ENCODE measurements around the gene ATP5F1B.
A peak's percentile ranks its signal among the peaks of the same experiment; 100 is the strongest.
"Not testable (repeated sequence)": the region's sequence is repeated elsewhere in the genome, so short reads cannot be mapped to it uniquely, and the experiment has no call there.

ATP5F1B gene

DNA sequence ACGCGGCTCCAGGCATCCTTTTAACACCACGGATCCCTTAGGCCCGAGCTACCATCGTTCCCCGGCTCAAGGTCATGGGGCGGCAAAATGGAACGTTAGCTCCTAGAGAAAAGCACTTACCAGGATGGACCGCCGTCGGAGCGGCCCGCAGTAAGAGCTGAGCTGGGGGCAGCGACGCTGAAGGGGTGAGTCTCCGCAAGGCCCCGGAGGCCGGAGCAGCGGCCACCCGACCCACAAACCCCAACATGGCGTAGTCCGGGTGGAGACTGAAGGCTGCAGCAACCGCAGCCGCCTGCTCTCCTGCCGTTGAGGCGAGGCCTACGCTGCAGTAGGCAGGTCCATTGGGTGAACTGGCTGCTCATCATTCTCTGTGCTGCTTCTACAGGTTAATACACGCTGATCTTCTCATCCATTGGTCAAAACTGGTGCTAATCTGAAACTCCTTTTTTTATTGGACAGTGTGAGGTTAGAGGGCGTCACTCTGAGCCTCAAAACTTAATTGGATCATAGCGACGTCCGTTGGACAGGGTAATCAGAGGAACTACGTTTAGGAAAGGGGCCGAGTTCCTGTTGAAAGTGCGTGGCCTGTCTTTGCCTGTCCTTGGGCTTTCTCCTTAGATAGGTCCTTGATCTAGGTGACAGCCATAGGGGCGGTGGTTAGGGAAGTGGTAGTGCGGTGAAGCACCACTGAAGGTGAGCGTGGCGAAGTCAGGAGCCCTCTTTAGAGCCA is at the start of gene ATP5F1B:
TSS of gene ATP5F1B (minus strand) at position 268 of the 730 bp plus-strand sequence. CDS start at position 247, 21 bp downstream.
- peak; percentile 94 for DNase-seq

DNA sequence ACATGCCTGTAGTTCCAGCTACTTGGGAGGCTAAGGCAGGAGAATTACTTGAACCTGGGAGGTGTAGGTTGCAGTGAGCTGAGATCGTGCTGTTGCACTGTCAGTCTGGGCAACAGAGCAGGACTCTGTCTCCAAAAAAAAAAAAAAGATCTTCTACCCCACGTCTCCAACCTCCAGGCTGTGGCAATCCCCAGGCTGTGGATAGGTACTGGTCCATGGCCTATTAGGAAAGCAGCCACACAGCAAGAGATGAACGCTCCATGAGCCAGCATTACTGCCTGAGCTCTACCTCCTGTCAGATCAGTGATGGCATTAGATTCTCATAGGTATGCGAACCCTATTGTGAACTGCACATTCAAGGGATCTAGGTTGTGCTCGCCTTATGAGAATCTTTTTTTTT is 48.4 kb upstream of the ATP5F1B start:
- no peak for DNase-seq

DNA sequence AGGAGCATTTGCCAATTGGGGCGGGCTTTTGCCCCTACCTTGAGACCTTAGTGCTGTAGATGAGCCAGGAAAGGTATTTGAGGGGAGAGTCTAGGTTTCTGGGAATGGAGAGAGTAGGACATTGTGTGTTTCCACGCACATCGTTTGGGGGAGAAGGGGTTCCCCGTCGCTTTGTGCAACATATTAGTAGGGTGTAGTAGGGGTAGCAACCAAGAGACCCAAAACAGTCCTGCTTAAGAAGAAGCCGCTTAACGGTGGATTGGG is 43.0 kb upstream of the ATP5F1B start:
- DNase-seq, result no peak

DNA sequence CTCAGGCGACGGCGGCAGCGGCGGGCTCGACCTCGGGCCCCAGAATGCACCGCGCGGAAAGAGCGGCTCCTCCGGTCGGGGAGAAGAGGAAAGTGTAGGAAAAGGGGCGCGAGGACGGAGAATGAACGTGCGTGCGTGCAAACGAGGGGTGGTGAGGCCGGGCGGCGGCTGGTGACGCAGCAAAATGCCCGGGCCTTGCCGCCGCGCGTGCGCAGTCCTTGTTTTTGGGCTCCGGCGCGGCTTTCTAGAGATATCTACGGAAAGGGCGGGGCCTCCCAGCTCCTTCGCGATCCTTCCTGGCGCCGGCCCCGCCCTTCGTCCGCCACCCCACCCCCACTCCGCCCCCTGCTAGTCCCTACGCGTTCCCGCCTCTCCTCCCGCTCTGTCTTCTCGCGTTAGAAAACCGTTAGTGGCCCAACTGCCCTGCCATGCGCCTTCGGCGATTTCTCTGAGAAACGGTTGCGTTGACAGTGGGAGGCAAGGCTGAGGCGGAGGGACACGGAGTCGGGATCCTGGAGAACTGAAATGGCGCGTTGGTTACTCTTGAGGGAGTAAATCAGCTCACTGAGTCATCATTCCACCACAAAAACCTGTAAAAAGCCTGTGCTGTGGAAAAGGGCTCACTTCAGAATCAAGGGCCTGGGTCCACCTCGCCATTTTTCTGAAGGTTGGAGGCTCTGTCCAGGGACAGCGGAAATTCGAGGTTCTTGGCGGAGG is 42.5 kb upstream of the ATP5F1B start, which contains the start of gene PTGES3:
TSS of gene PTGES3 (minus strand) at position 156 of the 717 bp plus-strand sequence. CDS start 285 bp downstream, outside the sequence.
- DNase-seq, result peak; percentile 98

DNA sequence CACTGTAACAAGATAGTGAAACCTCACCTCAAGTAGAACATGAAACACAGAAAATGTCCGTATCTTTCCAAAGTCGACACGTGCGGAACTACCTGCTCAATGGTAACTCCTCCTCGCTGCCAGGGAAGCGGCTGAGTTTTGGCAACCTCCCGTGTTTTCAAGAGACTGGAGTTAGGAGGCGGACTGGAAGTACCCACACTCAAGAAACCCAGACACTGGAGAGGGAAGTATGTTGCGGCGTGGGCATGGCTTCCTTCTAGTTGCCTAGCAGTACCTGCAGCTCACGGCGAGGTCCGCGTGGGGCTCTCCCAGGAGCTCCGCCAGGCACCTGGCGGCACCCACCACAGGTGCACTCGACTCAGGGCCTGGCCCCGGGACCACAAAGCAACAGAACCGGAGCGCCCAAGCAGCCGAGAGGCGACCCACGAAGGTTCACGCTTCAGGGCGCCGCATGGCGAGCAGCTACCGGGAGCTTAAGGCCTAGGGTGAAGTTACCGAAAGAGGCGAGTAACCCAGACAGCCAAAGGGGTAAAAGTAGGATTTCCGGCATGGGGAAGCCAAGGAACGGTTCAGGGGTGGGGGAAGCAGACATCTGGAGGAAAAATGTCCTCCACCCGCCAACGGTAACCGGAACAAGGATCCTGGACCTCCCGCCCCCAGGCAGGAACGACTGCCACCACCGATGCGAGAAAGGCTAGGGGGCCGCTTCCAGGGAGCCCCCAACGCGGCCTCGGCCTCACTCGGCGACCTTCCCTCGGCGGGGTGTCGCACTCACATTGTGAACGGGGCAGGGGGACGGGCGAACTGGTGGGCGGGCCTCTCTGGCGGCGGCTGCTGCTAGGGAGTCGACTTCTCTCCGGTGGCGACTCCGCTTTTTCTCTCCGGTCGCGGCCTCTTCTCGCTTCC is 41.7 kb upstream of the ATP5F1B start:
- DNase-seq, result peak; percentile 56

DNA sequence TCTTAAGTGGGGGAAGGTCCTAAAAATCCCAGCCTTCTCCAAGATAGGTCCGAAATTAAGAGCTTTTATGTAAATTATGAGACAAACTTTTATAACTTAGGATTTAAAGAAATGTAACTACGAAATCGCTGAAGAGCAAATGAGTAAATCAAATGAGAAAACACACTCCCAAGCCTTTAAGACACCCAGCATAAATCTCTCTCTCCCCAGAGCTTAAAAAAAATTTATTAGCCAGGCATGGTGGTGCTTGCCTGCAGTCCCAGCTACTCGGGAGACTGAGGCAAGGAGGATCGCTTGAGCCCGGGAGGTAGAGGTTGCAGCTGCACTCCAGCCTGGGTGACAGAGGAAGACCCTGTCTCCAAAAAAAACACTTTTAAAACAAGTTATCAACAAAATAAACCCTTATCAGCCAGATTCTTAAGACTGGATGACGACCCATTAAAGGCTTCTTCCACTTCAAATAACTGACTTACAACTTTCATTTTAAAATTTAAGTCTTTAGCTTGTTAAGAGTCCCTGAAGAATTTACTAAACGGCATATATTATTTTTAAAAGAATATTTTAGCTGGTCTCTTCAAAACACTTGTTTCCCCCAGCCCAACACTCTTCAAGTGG is 39.1 kb upstream of the ATP5F1B start:
- no peak for DNase-seq

DNA sequence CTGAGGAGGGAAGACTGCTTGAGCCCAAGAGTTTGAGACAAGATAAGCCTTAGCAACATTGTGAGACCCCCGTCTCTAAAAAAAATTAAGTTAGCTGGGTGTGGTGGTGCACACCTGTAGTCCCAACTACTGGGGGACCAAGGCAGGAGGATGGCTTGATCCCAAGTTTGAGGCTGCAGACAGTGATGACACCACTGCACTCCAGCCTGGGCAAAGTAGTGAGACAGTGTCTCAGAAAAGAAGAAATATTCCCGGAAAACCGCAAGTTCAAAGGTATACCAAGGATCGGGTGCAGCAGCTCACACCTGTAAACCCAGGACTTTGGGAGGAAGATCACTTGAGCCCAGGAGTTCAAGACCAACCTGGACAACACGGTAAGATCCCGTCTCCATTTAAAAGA is 36.5 kb upstream of the ATP5F1B start:
- DNase-seq, result no peak

DNA sequence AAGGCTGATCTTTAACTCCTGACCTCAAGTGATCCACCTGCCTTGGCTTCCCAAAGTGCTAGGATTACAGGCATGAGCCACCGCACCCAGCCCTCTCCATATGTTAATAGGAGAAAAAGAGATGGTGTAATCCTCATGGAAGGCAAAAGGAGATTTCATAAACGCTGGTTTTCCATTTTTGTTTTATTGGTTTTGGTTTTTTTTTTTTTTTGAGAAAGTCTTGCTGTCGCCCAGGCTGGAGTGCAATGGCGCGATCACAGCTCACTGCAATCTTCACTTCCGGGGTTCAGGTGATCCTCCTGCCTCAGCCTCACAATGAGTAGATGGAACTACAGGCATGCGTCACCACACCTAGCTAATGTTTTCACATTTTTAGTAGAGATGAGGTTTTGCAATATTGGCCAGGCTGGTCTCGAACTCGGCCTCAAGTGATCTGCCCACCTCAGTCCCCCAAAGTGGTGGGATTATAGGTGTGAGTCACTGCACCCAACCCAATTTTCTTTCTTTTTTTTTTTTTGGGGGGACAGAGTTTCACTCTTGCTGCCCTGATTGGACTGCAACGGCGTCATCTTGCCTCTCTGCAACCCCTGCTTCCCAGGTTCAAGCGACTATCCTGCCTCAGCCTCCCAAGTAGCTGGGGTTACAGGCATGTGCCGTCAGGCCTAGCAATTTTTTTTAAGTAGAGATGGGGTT is 34.2 kb upstream of the ATP5F1B start:
- peak; percentile 26 for DNase-seq

DNA sequence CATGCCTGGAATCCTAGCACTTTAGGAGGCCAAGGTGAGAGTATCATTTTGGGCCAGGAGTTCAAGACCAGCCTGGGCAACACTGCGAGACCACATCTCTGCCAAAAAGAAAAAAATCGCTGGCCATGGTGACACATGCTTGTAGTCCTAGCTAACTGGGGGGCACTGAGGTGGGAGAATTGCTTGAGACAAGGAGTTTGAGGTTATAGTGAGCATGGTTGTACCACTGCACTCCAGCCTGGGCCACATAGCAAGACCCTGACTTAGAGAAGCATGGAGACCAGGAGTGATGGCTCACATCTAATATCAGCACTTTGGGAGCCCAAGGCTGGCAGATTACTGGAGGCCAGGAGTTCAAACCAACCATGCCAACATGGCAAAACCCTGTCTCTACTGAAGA is 33.1 kb upstream of the ATP5F1B start:
- DNase-seq, result no peak

DNA sequence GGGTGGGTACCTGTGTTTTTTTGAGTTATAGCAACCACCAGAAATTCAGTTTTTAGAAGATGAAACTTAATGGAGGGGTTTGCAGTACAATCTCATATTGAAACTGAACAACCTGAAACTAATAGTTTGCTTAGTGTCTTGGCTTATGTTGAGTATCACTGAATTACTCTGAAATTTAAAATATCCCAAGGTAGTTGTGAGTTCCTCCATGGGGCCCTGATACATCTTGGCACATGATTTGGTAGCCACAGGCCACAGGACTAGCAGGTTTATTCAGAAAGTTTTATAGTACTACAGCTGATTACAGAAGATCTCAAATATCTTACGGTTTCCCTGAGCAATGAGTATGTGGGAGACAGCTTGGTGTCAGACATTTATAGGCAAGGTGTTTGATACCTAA is 31.9 kb upstream of the ATP5F1B start:
- DNase-seq, result no peak

DNA sequence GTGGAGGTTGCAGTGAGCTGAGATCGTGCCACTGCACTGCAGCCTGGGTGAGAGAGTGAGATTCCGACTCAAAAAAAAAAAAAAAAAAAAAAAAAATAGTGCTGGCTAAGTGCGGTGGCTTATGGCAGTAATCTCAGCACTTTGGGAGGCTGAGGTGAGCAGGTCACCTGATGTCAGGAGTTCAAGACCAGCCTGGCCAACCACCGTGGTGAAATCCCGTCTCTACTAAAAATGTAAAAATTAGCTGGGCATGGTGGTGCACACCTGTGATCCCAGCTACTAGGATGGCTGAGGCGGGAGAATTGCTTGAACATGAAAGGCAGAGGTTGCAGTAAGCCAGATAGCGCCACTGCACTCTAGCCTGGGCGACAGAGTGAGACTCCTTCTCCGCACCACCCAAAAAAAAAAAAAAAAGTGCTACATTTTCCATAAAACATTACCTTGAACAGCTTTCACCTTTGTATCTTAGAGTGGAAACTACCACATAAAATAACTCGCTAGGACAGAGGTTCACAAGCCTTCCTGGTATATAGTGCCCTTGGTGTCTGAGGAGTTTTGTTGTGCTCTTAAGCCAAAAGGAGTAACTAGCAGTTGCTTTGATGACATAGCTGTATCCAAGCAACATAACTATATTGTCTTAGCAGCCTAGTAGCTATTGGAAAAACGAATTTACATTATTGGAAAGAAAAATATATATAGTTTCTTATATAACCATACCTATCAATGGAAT is 31.2 kb upstream of the ATP5F1B start:
- no peak for DNase-seq

DNA sequence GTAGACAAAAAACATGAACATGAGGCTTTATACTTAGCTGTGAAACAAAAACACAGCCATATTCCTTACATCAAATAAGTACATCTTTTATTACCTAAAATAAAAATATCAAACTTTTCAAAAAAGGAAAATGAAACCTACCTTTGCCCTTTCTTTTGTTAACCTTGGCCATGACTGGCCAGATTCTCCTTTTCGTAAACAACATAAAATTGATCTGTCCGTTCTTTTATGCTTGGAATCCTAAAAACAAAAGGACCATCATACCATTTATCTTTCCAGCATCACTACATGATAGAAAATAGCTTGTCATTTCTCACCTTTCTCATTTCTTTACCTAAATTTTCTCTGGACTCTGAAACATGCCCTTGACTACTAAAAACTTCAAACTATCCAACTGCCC is 25.8 kb upstream of the ATP5F1B start:
- no peak for DNase-seq

DNA sequence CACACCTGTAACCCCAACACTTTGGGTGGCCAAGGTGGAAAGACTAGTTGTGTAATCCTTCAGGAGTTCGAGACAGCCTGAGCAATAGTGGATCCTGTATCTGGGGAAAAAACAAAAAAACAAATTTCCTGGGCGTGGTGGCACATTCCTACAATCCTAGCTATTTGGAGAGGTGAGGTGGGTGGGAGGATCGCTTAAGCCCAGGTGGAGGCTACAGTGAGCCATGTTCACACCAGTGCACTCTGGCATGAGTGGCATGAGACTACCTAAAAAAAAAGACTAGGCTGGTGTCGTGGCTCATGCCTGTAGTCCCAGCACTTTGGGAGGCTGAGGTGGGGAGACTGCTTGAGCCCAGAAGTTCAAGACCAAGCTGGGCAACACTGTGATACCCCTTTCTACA is 25.1 kb upstream of the ATP5F1B start:
- no peak for DNase-seq

DNA sequence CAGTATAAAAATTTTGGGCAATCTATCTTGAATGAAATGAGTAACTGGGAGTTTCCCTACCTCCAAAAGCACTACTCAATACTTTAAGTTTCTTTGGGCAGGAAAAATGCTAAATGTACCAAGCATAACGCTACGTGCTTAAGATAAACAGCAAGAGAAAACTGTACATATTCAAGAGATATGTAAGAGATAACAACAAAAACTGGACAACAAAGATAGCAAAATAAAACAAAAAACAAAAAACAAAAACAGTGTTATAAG is 22.3 kb upstream of the ATP5F1B start:
- DNase-seq, result no peak

DNA sequence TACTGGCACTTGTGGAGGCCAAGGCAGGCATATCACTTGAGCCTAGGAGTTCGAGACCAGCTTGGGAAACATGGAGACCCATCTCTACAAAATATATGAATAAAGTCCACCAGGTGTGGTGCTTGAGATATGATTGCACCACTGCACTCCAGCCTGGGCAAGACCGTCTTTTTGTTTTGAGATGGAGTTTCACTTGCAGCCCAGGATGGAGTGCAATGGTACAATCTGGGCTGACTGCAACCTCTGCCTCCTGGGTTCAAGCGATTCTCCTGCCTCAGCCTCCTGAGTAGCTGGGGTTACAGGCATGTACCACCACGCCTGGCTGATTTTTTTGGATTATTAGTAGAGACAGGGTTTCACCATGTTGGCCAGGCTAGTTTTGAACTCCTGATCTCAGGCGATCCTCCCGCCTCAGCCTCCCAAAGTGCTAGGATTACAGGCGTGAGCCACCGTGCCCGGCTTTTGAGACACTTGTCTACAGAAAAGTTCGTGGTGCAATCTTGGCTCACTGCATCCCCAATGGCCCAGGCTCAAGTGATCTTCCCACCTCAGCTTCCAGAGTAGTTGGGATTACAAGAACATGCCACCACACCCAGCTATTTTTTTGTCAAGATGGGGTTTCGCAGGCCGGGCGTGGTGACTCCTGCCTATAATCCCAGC is 16.3 kb upstream of the ATP5F1B start:
- DNase-seq, result no peak

DNA sequence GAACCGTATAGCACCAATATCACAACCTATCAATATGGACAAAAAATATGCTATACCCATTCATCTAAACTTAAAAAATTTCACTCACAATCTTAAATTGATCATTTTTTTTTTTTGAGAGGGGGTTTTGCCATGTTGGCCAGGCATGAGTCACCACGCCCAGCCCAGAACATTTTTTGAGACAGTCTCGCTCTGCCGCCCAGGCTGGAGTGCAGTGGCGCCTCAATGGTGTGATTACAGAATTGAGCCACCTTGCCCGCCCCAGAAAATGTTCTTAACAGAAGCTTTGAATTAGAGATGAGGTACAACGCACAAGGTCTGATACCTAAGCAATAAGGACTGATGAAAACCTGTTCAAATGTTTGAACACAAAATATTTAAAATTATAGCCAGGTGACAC is 15.8 kb upstream of the ATP5F1B start:
- DNase-seq, result no peak

DNA sequence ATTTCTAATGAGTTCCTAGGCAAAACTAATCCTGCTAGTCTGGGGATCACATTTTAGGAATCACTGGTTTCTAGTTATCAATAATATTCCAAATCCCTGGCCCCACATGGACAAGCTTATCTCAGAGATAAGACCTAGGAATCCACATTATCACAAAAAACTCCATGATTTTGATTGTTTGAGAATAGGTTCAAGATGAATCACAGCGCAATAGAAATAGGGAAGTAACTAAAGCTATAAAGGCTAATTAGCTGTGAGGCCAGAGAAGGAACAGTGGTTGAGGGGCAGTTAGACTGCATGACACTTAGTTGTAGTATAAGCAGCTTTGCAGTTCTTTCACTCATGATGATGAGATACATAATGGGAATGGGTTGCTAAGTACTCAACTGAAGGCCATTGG is 13.1 kb upstream of the ATP5F1B start:
- DNase-seq, result no peak

DNA sequence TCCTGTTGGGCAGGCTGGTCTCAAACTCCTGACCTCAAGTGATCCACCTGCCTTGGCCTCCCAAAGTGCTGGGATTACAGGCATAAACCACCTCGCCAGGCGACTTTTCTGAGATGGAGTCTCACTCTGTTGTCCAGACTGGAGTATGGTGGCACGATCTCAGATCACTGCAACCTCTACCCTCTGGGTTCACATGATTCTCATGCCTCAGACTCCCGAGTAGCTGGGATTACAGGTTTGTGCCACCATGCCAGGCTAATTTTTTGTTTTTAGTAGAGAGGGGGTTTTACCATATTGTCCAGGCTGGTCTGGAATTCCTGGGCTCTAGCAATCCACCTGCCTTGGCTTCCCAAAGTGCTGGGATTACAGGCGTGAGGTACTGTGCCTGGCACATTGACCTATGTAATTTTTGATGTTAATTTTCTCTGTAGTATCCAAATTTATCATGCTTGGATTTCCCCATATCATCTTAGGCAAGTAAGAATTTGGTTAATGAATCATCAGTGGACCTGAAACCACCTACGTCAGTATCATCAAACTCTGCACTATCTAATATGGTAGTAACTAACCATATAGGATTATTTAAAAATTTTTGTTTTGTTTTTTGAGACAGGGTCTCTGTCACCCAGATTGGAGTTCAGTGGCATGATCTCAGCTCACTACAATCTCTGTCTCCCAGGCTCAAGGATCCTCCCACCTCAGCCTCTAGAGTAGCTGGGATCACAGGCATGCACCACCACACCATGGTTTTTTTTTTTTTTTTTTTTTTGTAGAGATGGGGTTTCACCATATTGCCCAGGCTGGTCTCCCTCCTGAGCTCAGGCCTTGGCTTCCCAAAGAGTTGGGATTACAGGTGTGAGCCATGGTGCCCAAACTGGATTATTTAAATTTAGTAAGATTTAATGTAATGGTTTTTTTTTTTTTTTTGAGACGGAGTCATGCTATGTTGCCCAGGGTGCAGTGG is 11.9 kb upstream of the ATP5F1B start:
- DNase-seq, result no peak

DNA sequence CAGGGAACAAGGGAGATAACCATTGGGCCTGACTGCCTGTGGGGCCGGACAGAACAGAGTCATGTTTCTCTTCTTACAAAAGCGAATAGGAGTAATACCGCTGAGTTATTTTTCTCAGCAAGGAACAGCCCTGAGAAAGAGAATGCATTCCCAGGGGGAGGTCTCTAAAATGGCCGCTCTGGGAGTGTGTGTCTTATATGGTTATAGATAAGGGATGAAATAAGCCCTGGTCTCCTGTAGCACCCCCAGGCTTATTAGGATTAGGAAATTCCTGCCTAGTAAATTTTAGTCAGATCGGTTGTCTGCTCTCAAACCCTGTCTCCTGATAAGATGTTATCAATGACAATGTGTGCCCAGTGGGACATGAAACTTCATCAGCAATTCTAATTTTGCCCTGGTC is 8.0 kb upstream of the ATP5F1B start:
- DNase-seq, result not testable (repeated sequence)

DNA sequence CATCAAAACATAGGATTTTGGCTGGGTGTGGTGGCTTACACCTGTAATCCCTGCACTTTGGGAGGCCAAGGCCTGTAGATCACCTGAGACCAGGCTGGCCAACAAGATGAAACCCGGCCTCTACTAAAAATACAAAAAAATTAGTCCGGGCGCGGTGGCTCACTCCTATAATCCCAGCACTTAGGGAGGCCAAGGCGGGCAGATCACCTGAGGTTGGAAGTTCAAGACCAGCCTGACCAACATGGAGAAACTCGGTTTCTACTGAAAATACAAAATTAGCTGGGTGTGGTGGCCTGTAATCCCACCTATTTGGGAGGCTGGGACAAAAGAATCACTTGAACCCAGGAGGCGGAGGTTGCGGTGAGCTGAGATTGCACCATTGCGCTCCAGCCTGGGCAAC is 2.2 kb upstream of the ATP5F1B start:
- not testable (repeated sequence) for DNase-seq

All from stimulated activated CD4-positive, alpha-beta T cell treated with anti-CD3 and anti-CD28 coated beads, Interleukin-1b, Interleukin-23, amount 100 ng/mL, for 48 hours (primary cell).